A172 (cell line): ENCODE results near the gene TARM1. TPM values are rescaled to one million over a fixed set of nuclear protein-coding genes. Genes with fewer than 3 reads are reported as not detected.

ENCODE experiments used
- DNase-seq: peaks from one replicate; pipeline ENCODE4 v3.0.0-alpha.2; 2015; ENCODE audit warnings: low spot score
- total RNA-seq: library from RNA; depleted of rRNA; stranded (reverse); fragments of >200 nt; shearing (Covaris generic); gene quantifications from 2 replicates; pipeline ENCODE4 v1.2.3, GENCODE V29; 2014; rRNA removed

TARM1 gene
- total RNA-seq: not detected in 2 replicates

- no peak for DNase-seq
These were observed at the start of gene TARM1 for GRCh38 chr19:54081032-54081431. TSS of gene TARM1 (minus strand) at chr19:54081365. CDS start at chr19:54081340, 25 bp downstream.

GRCh38 chr19:54129617-54129996 is 48.4 kb upstream of the TARM1 start:
- no peak for DNase-seq

GRCh38 chr19:54128796-54129616 is 47.8 kb upstream of the TARM1 start:
- no peak for DNase-seq

GRCh38 chr19:54128441-54128725 is 47.2 kb upstream of the TARM1 start:
- no peak for DNase-seq

- no peak for DNase-seq
These were observed 46.7 kb upstream of the TARM1 start for GRCh38 chr19:54127688-54128440.

GRCh38 chr19:54125713-54126112 is 44.5 kb upstream of the TARM1 start:
- no peak for DNase-seq

GRCh38 chr19:54124393-54124792 is 43.2 kb upstream of the TARM1 start:
- DNase-seq: no peak

- no peak for DNase-seq
These were observed 42.5 kb upstream of the TARM1 start for GRCh38 chr19:54123682-54124081.

- DNase-seq: no peak
These were observed 40.1 kb upstream of the TARM1 start for GRCh38 chr19:54121259-54121658.

GRCh38 chr19:54115109-54116063 is 34.2 kb upstream of the TARM1 start, which contains the start of the genes PRPF31 and TFPT:
TSS of gene PRPF31 (plus strand) at chr19:54115754. CDS start at chr19:54118279, 2,525 bp downstream.
TSS of gene TFPT (minus strand) at chr19:54115657. CDS start at chr19:54115269, 388 bp downstream.
- peak; percentile 99 for DNase-seq

- peak; percentile 49 for DNase-seq
These were observed 33.4 kb upstream of the TARM1 start for GRCh38 chr19:54114340-54115108.

- no peak for DNase-seq
These were observed 28.5 kb upstream of the TARM1 start for GRCh38 chr19:54109651-54110050.

GRCh38 chr19:54108496-54108895 is 27.3 kb upstream of the TARM1 start:
- no peak for DNase-seq

GRCh38 chr19:54107876-54108490 is 26.8 kb upstream of the TARM1 start:
- DNase-seq: no peak

- no peak for DNase-seq
These were observed 25.6 kb upstream of the TARM1 start for GRCh38 chr19:54106716-54107115.

- no peak for DNase-seq
These were observed 24.6 kb upstream of the TARM1 start for GRCh38 chr19:54105796-54106195.

- DNase-seq: no peak
These were observed 24.0 kb upstream of the TARM1 start for GRCh38 chr19:54104998-54105715.

GRCh38 chr19:54102421-54103169 is 21.4 kb upstream of the TARM1 start, which contains the start of gene NDUFA3:
TSS of gene NDUFA3 (plus strand) at chr19:54102855. CDS start at chr19:54102879, 24 bp downstream.
- peak; percentile 99 for DNase-seq

GRCh38 chr19:54100561-54100960 is 19.4 kb upstream of the TARM1 start, which contains the start of gene OSCAR:
TSS of gene OSCAR (minus strand) at chr19:54100803. CDS start at chr19:54100792, 11 bp downstream.
- no peak for DNase-seq
